HepG2 (cell line): Measurements from ENCODE around the gene C20orf204.

ENCODE experiments used
- CTCF ChIP-seq: sonication (generic); formaldehyde crosslinking; IDR thresholded peaks from 2 replicates; pipeline ENCODE4 v1.5.0; 2020; ENCODE audit warnings: mild to moderate bottlenecking, missing genetic modification reagents, moderate library complexity
- MAFF ChIP-seq: IDR thresholded peaks from 2 replicates; pipeline ENCODE4 v1.6.1; 2011; ENCODE audit warnings: low read depth, low read length, improper control_type of control experiment
- MBNL3 ChIP-seq: fragments of 250-450 bp; sonication (Bioruptor Pico); conservative IDR thresholded peaks from 2 replicates; pipeline ENCODE4 v1.8.0; 2022; ENCODE audit warnings: mild to moderate bottlenecking, inconsistent platforms
- POLR2A ChIP-seq, 2 experiments: IDR thresholded peaks; 2 replicates each; pipeline ENCODE4 v1.6.1; 2011; ENCODE audit warnings: low read depth in 2 of 2, low read length in 2 of 2, mild to moderate bottlenecking in 1 of 2, moderate library complexity in 1 of 2; ENCODE audit not compliant: insufficient read depth in 1 of 2
- TP53 ChIP-seq: sonication (generic); formaldehyde crosslinking; conservative IDR thresholded peaks from 2 replicates; pipeline ENCODE4 v1.4.0; 2020; ENCODE audit warnings: missing genetic modification reagents

- TF ChIP-seq POLR2A (IDR thresholded peaks at IDR 0.05; ENCODE audit: insufficient read depth in 1 of 2, low read depth in 2 of 2, low read length in 2 of 2): no peak
- TF ChIP-seq MBNL3: no peak
- TF ChIP-seq TP53 (CRISPR knock-in tag): no peak
- no peak for TF ChIP-seq CTCF (CRISPR knock-in tag)
- no peak for TF ChIP-seq MAFF
These were observed 42.0 kb downstream of the C20orf204 start for GRCh38 chr20:64077876-64078551.
